Common myeloid progenitor, CD34-positive (primary cell): Measurements from ENCODE around the gene FAM171A1.

Experiments used
- CTCF ChIA-PET: fragments of 350-600 bp; sonication (Branson Sonifier 250); formaldehyde crosslinking; loops from one replicate; lab custom pipeline; 2021; ENCODE audit warnings: antibody characterized with exemption; lab: Charles Lee
- POLR2A ChIA-PET: fragments of 350-600 bp; sonication (Branson Sonifier 250); formaldehyde crosslinking; loops from one replicate; lab custom pipeline; 2021; ENCODE audit warnings: antibody characterized with exemption; lab: Charles Lee
- DNase-seq, 3 donors: peaks; one replicate each; pipeline versions ENCODE4 v3.0.0 to v3.0.0-alpha.2; 2013
- H3K27ac ChIP-seq, 2 experiments: 1 replicate in 1 of 2; 2 replicates in 1 of 2; pipeline ENCODE4 v1.7.0; 2013; ENCODE audit warnings: inconsistent platforms in 2 of 2, low read length in 2 of 2, mild to moderate bottlenecking in 2 of 2, low read depth in 1 of 2, moderate library complexity in 1 of 2; ENCODE audit not compliant: severe bottlenecking in 2 of 2, insufficient read depth in 1 of 2, poor library complexity in 1 of 2
- H3K27me3 ChIP-seq, 5 experiments: replicated peaks in 2 of 5; 1 replicate in 3 of 5; 2 replicates in 2 of 5; pipeline versions ENCODE4 v1.6.1 to v1.7.0; 2013; ENCODE audit warnings: low read length in 4 of 5, mild to moderate bottlenecking in 2 of 5, moderate library complexity in 2 of 5, inconsistent platforms in 1 of 5; ENCODE audit not compliant: insufficient read depth in 5 of 5, control insufficient read depth in 4 of 5
- H3K36me3 ChIP-seq, 4 experiments: 1 replicate in 2 of 4; 2 replicates in 2 of 4; pipeline versions ENCODE4 v1.6.1 to v1.7.0; 2013; ENCODE audit warnings: low read length in 3 of 4, control low read depth in 1 of 4, mild to moderate bottlenecking in 1 of 4; ENCODE audit not compliant: control insufficient read depth in 4 of 4, insufficient read depth in 4 of 4
- H3K4me1 ChIP-seq, 4 experiments: 1 replicate in 3 of 4; 2 replicates in 1 of 4; pipeline versions ENCODE4 v1.6.1 to v1.7.1; 2013; ENCODE audit warnings: low read length in 3 of 4, mild to moderate bottlenecking in 3 of 4, control low read depth in 1 of 4, inconsistent platforms in 1 of 4, moderate library complexity in 1 of 4; ENCODE audit not compliant: control insufficient read depth in 4 of 4, insufficient read depth in 4 of 4; ENCODE audit errors: control extremely low read depth in 1 of 4
- H3K4me3 ChIP-seq, 7 experiments: 1 replicate in 4 of 7; 2 replicates in 3 of 7; pipeline versions ENCODE4 v1.5.1 to v1.7.0; 2013; ENCODE audit warnings: mild to moderate bottlenecking in 7 of 7, low read length in 6 of 7, moderate library complexity in 6 of 7, inconsistent platforms in 2 of 7, low read depth in 2 of 7, control low read depth in 1 of 7; ENCODE audit not compliant: insufficient read depth in 4 of 7, control insufficient read depth in 1 of 7; ENCODE audit errors: extremely low read depth in 1 of 7
- H3K9me3 ChIP-seq, 5 experiments: 1 replicate in 4 of 5; 2 replicates in 1 of 5; pipeline versions ENCODE4 v1.6.1 to v1.7.1; 2013; ENCODE audit warnings: low read length in 4 of 5, mild to moderate bottlenecking in 2 of 5, inconsistent platforms in 1 of 5, low read depth in 1 of 5, moderate library complexity in 1 of 5; ENCODE audit not compliant: control insufficient read depth in 4 of 5, insufficient read depth in 2 of 5; ENCODE audit errors: control extremely low read depth in 1 of 5
- WGBS: methylation state at CpG from one replicate; pipeline ENCODE4 v1.1.5; 2013; ENCODE audit not compliant: insufficient coverage; 5-methylcytosine and 5-hydroxymethylcytosine counted together

FAM171A1 gene

DNA sequence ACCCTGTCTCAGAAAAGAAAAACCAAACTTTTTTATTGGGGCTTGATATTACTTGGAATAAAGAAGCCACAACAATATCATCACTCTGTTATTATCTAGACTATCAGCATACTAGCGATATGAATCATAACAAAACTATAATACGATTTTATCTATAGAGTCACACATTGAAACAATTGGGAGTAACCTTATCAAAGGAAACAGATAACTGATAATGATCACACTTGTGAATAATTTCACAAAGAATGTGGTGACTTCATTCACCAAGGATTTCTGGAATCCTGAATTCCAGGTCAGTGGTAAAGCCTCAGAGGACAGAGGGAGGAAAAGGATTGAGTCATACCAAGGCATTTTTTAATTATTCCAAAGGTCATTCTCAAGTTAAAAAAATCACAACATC, 170.5 kb downstream of the FAM171A1 start:
- CTCF ChIA-PET: no interaction called here
- WGBS: no CpG with 5 or more reads among the region's 2 CpGs
- POLR2A ChIA-PET: interaction anchor here (1.4 kb wide), 1 partner anchor 29 kb away, joined by 3 read pairs; no protein-coding TSS in a partner anchor
- no peak for DNase-seq
- Histone ChIP-seq H3K27ac (no peak overlapping the region), H3K4me3 (no peak overlapping the region), H3K9me3 (peaks cover 0 to 3% (median 0%) of the 10 kb centered on the region in 5 experiments), H3K36me3 (no peaks in the 10 kb centered on the region), H3K27me3 (peaks cover 0 to 57% (median 21%) of the 10 kb centered on the region in 5 experiments), H3K4me1 (peaks cover 0 to 7% (median 1%) of the 10 kb centered on the region in 4 experiments)

DNA sequence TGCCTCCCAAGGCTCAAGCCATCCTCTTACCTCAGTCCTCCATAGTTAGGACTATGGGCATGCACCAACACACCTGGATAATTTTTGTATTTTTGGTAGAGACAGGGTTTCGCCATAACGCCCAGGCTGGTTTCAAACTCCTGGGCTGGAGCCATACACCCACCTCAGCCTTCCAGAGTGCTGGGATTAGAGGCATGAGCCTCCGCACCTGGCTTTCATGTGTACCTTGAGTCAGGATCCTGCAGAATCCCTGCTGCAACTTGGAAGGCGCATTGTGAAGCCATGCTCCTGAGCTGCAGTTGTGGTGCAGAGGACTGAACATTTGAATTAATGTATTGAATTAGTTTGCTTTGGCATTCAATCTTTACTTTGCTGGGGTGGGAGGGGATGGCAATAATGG, 173.2 kb downstream of the FAM171A1 start:
- ChIA-PET CTCF (no interaction called here), POLR2A (no interaction called here)
- no peak for DNase-seq
- peaks cover 0 to 6% (median 1%) of the 10 kb centered on the region in 5 experiments for H3K9me3 ChIP-seq
- peaks cover 0 to 77% (median 22%) of the 10 kb centered on the region in 5 experiments for H3K27me3 ChIP-seq
- 90% methylated on average over 3 of the region's 4 CpGs for WGBS
- H3K4me1 ChIP-seq: peaks cover 0 to 7% (median 1%) of the 10 kb centered on the region in 4 experiments
- H3K4me3 ChIP-seq: no peak overlapping the region
- no peak overlapping the region for H3K27ac ChIP-seq
- no peaks in the 10 kb centered on the region for H3K36me3 ChIP-seq

DNA sequence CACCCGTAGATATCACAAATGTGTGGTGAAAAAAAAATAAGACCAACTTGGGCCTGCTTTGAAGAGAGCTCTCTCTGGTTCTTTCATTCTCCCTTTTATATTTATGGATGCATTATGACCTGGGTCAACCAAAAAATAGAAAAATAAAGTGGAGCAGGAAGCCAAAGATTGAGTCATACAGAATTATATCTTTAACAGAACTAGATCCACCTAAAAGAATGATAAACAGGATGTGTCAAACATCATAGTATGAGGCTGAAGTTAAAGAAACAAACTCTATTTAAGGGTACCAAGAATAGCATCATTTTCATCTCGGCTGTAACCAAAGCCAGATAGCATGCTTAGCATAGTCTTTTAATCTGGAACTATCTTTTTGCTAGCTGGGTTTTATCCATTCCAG, 173.8 kb downstream of the FAM171A1 start:
- Histone ChIP-seq H3K27me3 (peaks cover 0 to 80% (median 24%) of the 10 kb centered on the region in 5 experiments), H3K36me3 (no peaks in the 10 kb centered on the region), H3K27ac (no peak overlapping the region), H3K9me3 (peaks cover 0 to 6% (median 1%) of the 10 kb centered on the region in 5 experiments), H3K4me1 (peaks cover 0 to 7% (median 1%) of the 10 kb centered on the region in 4 experiments), H3K4me3 (no peak overlapping the region)
- CTCF ChIA-PET: no interaction called here
- POLR2A ChIA-PET: no interaction called here
- no peak for DNase-seq
- WGBS: 92% methylated on average over 2 of the region's 2 CpGs

DNA sequence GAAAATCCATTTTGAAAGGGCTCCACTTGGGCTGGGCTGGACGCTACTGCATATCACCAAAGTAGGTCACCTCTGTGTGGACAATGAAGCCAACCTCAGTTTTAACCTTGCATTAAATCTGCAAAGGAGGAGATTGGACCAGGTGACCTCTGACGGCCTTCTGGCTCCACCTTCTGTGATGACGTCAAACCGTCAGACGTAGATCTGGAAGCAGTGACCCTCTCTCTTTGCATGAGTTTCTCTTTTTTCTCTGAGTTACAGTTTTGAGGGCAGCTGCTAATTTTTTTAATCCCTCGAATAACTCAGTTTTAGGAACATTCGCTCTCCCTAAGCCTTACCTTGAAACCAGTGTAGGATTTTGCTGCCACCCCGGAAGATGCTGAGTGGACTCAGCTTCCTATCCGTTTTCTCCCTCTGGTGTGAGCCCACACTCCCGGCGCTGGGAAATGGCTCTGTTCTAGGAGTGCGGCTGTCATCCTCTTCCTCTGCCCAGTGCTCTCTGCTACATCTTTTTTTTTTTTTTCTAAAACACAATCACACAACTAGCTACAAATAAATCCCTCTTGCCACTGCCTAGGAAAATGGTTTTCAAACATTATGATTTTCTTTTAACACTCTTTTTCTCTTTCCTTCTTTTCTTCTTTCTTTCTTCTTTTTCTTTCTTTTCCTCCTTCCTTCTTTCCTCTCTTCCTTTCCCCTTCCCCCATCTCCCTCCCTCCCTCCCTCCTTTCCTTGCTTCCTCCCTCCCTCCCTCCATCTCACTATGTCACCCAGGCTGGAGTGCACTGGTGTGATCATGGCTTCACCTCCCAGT, 174.9 kb downstream of the FAM171A1 start:
- Histone ChIP-seq H3K9me3 (peaks cover 0 to 6% (median 1%) of the 10 kb centered on the region in 5 experiments), H3K4me3 (no peak overlapping the region), H3K27ac (no peak overlapping the region), H3K27me3 (peaks cover 0 to 74% (median 23%) of the 10 kb centered on the region in 5 experiments), H3K4me1 (peaks cover 0 to 7% (median 1%) of the 10 kb centered on the region in 4 experiments), H3K36me3 (no peaks in the 10 kb centered on the region)
- 78% methylated on average over 12 of the region's 12 CpGs for WGBS
- ChIA-PET CTCF (no interaction called here), POLR2A (no interaction called here)
- peak in 2 of 3 donors; percentile 19 to 21 for DNase-seq

DNA sequence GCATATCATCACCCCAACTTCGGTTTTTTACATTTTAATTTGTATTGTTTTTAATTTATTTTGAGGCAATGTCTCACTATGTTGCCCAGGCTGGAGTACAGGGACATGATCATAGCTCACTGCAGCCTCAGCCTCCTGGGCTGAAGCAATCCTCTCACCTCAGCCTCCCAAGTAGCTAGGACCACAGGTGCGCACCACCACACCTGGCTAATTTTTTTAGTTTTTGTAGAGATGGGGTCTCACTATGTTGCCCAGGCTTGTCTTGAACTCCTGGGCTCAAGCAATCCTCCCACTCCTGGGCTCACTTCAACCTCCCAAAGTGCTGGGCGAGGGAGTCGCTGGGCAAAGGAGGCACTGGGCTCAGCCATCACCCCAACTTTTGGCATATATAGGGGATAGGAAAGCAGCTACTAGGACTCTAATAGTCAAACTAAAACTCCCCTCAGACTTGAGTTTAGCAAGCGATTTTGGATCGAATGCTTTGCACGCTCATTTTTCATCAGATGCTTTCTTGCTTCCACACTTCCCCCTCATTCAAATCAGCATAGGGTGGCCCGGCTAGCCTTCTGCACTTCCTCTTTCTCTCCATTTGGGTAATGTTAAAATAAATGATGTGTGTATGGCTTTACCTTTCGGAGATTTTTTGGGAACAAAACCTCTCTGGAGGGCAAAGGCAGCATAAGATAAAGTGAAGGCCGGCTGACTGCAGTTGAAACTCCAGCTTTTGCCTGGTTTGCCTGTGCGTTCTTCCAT, 181.8 kb downstream of the FAM171A1 start:
- peaks cover 0 to 4% (median 0%) of the 10 kb centered on the region in 5 experiments for H3K9me3 ChIP-seq
- peak in 2 of 3 donors; percentile 66 to 71 for DNase-seq
- ChIA-PET CTCF (interaction anchor here (0.7 to 1.3 kb wide), 2 partner anchors 11 to 27 kb away, joined by 3 read pairs; no protein-coding TSS in a partner anchor), POLR2A (no interaction called here)
- H3K36me3 ChIP-seq: no peaks in the 10 kb centered on the region
- no peak overlapping the region for H3K4me3 ChIP-seq
- 28% methylated on average over 6 of the region's 11 CpGs for WGBS
- no peak overlapping the region for H3K27ac ChIP-seq
- peaks cover 0 to 10% (median 3%) of the 10 kb centered on the region in 4 experiments for H3K4me1 ChIP-seq
- peaks cover 0 to 44% (median 16%) of the 10 kb centered on the region in 5 experiments for H3K27me3 ChIP-seq

DNA sequence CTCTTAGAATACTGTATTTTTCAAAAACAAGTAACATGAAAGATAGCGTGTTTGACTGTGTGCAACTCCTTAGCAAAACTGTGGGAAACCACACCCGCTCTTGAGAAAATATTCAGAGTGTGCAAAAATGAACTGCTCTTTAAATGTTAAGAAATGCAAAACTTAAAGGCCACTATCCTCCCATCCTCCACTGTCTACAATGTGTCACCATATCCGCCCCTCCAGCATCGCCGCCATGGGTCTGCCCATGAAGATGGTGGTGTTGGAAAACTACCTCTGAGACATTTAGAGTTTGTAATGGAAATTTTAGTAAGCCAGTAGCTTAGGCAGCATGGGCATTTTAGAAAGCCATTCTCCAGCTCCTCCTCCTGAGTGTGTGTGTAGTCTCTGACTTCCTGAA, 182.5 kb downstream of the FAM171A1 start:
- ChIA-PET CTCF (no interaction called here), POLR2A (no interaction called here)
- 100% methylated on average over 1 of the region's 5 CpGs for WGBS

More for the DNA sequence above, 182.5 kb downstream of the FAM171A1 start:
- no peak overlapping the region for H3K4me3 ChIP-seq
- no peak overlapping the region for H3K27ac ChIP-seq
- H3K27me3 ChIP-seq: peaks cover 0 to 41% (median 16%) of the 10 kb centered on the region in 5 experiments
- no peaks in the 10 kb centered on the region for H3K36me3 ChIP-seq
- H3K9me3 ChIP-seq: peaks cover 0 to 4% (median 0%) of the 10 kb centered on the region in 5 experiments
- no peak for DNase-seq
- H3K4me1 ChIP-seq: peaks cover 0 to 10% (median 3%) of the 10 kb centered on the region in 4 experiments
